Panc1 (cell line): ENCODE measurements around the gene TTC9C. TPM values are rescaled to one million over a fixed set of nuclear protein-coding genes. Genes with fewer than 3 reads are reported as not detected.

ENCODE experiments used
- ATAC-seq: fragments of 200-7000 bp; cut with Tn5 transposase; 2 replicates; pipeline ENCODE4 v1.9.1; 2020; ENCODE audit warnings: mild to moderate bottlenecking, moderate library complexity
- Bru-seq: library from RNA; stranded (reverse); fragments of 400-500 nt; gene quantifications from one replicate; lab custom pipeline; 2021; lab: Mats Ljungman, UMichigan
- BruChase-seq, 2 experiments: library from RNA; stranded (reverse); fragments of 400-500 nt; gene quantifications; one replicate each; lab custom pipeline; 2021; lab: Mats Ljungman, UMichigan
- BruUV-seq: library from RNA; stranded (reverse); fragments of 400-500 nt; replicated peaks from 2 replicates; lab custom pipeline; 2021; lab: Mats Ljungman, UMichigan
- CTCF ChIA-PET: fragments of 300-600 bp; sonication (Branson Sonifier 250); formaldehyde crosslinking; loops from one replicate; lab custom pipeline; 2022; ENCODE audit warnings: antibody characterized with exemption; lab: Charles Lee
- POLR2A ChIA-PET: fragments of 300-600 bp; sonication (Branson Sonifier 250); formaldehyde crosslinking; loops from one replicate; lab custom pipeline; 2022; ENCODE audit warnings: antibody characterized with exemption; lab: Charles Lee
- DNase-seq: peaks from one replicate; pipeline ENCODE4 v3.0.0-alpha.2; 2010; ENCODE audit warnings: low read depth, low spot score
- H3K27ac ChIP-seq: 2 replicates; pipeline ENCODE4 v1.5.1; 2011; ENCODE audit warnings: mild to moderate bottlenecking, low read length, inconsistent platforms
- H3K27me3 ChIP-seq: fragments of 200-500 bp; sonication (Bioruptor generic); 2 replicates; pipeline ENCODE4 v1.6.0; 2014; ENCODE audit warnings: low read length, inconsistent platforms; ENCODE audit not compliant: control insufficient read depth, insufficient read depth
- H3K36me3 ChIP-seq: fragments of 200-500 bp; sonication (Bioruptor generic); 2 replicates; pipeline ENCODE4 v1.5.1; 2014; ENCODE audit warnings: inconsistent platforms, mild to moderate bottlenecking, low read length, moderate library complexity; ENCODE audit not compliant: control insufficient read depth, insufficient read depth
- H3K4me1 ChIP-seq: 2 replicates; pipeline ENCODE4 v1.5.1; 2011; ENCODE audit warnings: inconsistent platforms, mild to moderate bottlenecking, low read length, moderate library complexity; ENCODE audit not compliant: control insufficient read depth, insufficient read depth
- H3K4me3 ChIP-seq, 2 experiments: 2 replicates each; pipeline ENCODE4 v1.5.1; 2011 to 2012; ENCODE audit warnings: low read depth in 2 of 2, low read length in 2 of 2, mild to moderate bottlenecking in 2 of 2, inconsistent platforms in 1 of 2, moderate library complexity in 1 of 2
- H3K9me3 ChIP-seq: fragments of 200-500 bp; sonication (Bioruptor generic); 2 replicates; pipeline ENCODE4 v1.5.1; 2014; ENCODE audit warnings: low read depth, mild to moderate bottlenecking, inconsistent platforms, low read length, moderate library complexity; ENCODE audit not compliant: control insufficient read depth, insufficient read depth
- CTCF ChIP-seq: fragments of 450-650 bp; IDR thresholded peaks from 2 replicates; pipeline ENCODE4 v1.5.1; 2017; ENCODE audit warnings: mild to moderate bottlenecking
- POLR2AphosphoS5 ChIP-seq: IDR thresholded peaks from 2 replicates; pipeline ENCODE4 v1.6.1; 2012; ENCODE audit warnings: mild to moderate bottlenecking, low read depth, low read length, moderate library complexity
- REST ChIP-seq, 2 experiments: IDR thresholded peaks; 2 replicates each; pipeline ENCODE4 v1.6.1; 2011 to 2012; ENCODE audit warnings: low read depth in 2 of 2, control low read depth in 1 of 2, low read length in 1 of 2, mild to moderate bottlenecking in 1 of 2, moderate library complexity in 1 of 2; ENCODE audit not compliant: insufficient read depth in 1 of 2
- SIN3A ChIP-seq: IDR thresholded peaks from 2 replicates; pipeline ENCODE4 v1.6.1; 2012; ENCODE audit warnings: low read depth, mild to moderate bottlenecking, low read length, moderate library complexity, borderline replicate concordance; ENCODE audit not compliant: insufficient read depth
- TCF7L2 ChIP-seq: IDR thresholded peaks from 2 replicates; pipeline ENCODE4 v1.6.1; 2011; ENCODE audit warnings: mild to moderate bottlenecking, low read depth, low read length, inconsistent platforms
- in situ Hi-C: cut with HindIII; loops from 2 replicates; pipeline ENCODE4 v1.10.0; 2016; ENCODE audit warnings: low sequenced_read_pairs, low pct_unique_long_range_greater_than_20kb
- intact Hi-C: fragments of 100-400 bp; cut with micrococcal nuclease; formaldehyde crosslinking; loops from one replicate; pipeline ENCODE4 v1.10.0; 2022; ENCODE audit not compliant: unreplicated experiment
- long read RNA-seq: library from polyadenylated mRNA; unstranded; transcript quantifications from one replicate; pipeline ENCODE4 v2.0.0, GENCODE V29; 2021; ENCODE audit not compliant: unreplicated experiment
- polyA plus RNA-seq: library from polyadenylated mRNA; unstranded; fragments of >200 nt; gene quantifications from one replicate; pipeline ENCODE4 v1.2.1, GENCODE V29; 2012; ENCODE audit warnings: missing spikeins; ENCODE audit not compliant: insufficient read length
- total RNA-seq: library from RNA; stranded (reverse); gene quantifications from one replicate; pipeline ENCODE4 v1.2.1, GENCODE V29; 2021; ENCODE audit not compliant: unreplicated experiment

The TTC9C gene
- 39.4 TPM for total RNA-seq
- polyA plus RNA-seq = 28.9 TPM
- percentile 81 among the genes with signal in this experiment for Bru-seq, nascent RNA
- percentile 82 among the genes with signal in this experiment for BruChase-seq, experiment 1, labeled RNA remaining after a 2-hour chase
- percentile 78 among the genes with signal in this experiment for BruChase-seq, experiment 2, labeled RNA remaining after a 6-hour chase
- long read RNA-seq, transcript TTC9C-202 (3 exons, 1,080 nt) = major isoform, 6 of 17 reads
- long read RNA-seq, partial matches to known transcripts = 1 of 17 reads
- long read RNA-seq, other reads (novel, unspliced or antisense) = 6 of 17 reads

- CTCF ChIA-PET = no interaction called here
- POLR2A ChIA-PET = interaction anchor here (0.7 to 2.4 kb wide), 3 partner anchors 23 to 63 kb away, joined by 3 to 7 read pairs (median 5); partner anchors contain the start of genes C11orf98, CSKMT and ZBTB3
- H3K27ac ChIP-seq = peak within 1 kb of the TSS; percentile 99
- peaks cover 23% of the 10 kb centered on the region for H3K36me3 ChIP-seq
- TSS peak; percentile 94 for BruUV-seq
- no peak for DNase-seq
- H3K27me3 ChIP-seq = no peaks in the 10 kb centered on the region
- intact Hi-C loops (no loop called here), in situ Hi-C loops (no loop called here)
- no peaks in the 10 kb centered on the region for H3K9me3 ChIP-seq
- H3K4me1 ChIP-seq = peaks cover 9% of the 10 kb centered on the region
- TF ChIP-seq TCF7L2 (0 out of 2 replicates have a peak, but pooled peaks have one; percentile 28), CTCF (no peak), REST (IDR thresholded peaks at IDR 0.05; ENCODE audit: insufficient read depth in 1 of 2, low read depth in 2 of 2, low read length in 1 of 2) (no peak), SIN3A (0 out of 2 replicates have a peak, but pooled peaks have one; percentile 59), POLR2AphosphoS5 (peak; percentile 77; the same call in 1 of the 2 replicates)
- H3K4me3 ChIP-seq = peak within 1 kb of the TSS; percentile 68 to 100
- peak; percentile 78 for ATAC-seq
Observed at GRCh38 chr11:62728171-62728988, at the start of gene TTC9C. Gene TTC9C, plus strand, starts transcription at chr11:62728486. Its CDS starts 363 bp downstream, at chr11:62728849.

- H3K4me3 ChIP-seq = peak within 1 kb of the TSS; percentile 82 to 87
- DNase-seq (no peak), ATAC-seq (peak; percentile 90)
- ChIA-PET POLR2A (no interaction called here), CTCF (no interaction called here)
- TSS peak; percentile 84 for BruUV-seq
- H3K27ac ChIP-seq = peak within 1 kb of the TSS; percentile 82
- H3K9me3 ChIP-seq = no peaks in the 10 kb centered on the region
- TF ChIP-seq POLR2AphosphoS5 (peak; percentile 80), TCF7L2 (peak; percentile 67), CTCF (no peak), REST (IDR thresholded peaks at IDR 0.05; ENCODE audit: insufficient read depth in 1 of 2, low read depth in 2 of 2, low read length in 1 of 2) (peak in 1 of 2 experiments; percentile 33; a peak in 1 of 4 replicates), SIN3A (peak; percentile 44; the same call in 1 of the 2 replicates)
- in situ Hi-C loops (no loop called here), intact Hi-C loops (no loop called here)
- H3K36me3 ChIP-seq = no peaks in the 10 kb centered on the region; the same call in 1 of the 2 replicates
- peaks cover 11% of the 10 kb centered on the region for H3K4me1 ChIP-seq
- H3K27me3 ChIP-seq = no peaks in the 10 kb centered on the region
Observed at GRCh38 chr11:62678770-62679696, 49.3 kb upstream of the TTC9C start, which contains the start of gene UBXN1. Gene UBXN1, minus strand, starts transcription at chr11:62679073. Its CDS starts 150 bp downstream, at chr11:62678923.
